ENCODE data around the gene HEXD.

DNA sequence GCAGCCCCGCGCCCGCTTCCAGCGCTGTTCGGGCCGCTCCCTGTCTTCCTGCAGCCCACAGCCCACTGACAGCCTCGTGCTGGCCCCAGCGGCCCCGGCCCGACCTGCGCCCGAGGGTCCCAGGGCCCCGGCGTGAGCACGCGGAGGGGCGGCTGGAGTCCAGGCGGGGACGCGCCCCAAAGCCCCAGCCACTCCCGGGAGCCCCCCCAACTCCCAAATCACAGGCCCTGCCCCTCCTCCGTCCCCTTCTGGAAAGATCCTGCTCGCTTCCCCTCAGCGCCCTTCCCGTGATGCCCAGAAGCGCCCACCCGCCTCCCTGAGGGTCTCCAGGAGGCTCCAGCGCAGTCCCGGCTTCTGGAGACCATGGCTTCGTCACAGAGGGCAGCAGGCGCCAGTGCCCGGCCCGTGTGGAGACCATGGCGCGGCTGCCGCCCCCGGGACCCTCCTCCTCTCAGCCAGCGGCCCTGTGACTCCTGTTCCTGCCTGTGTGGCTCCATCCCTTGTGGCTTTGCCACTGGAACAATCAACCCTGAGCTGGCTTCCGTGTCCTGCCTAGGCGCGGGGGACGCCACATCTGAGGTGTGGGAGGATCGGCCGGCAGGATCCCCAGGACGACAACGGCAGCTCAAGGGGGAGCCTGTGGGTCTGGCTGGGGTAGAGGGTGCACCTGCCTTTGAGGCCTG lies 42.6 kb upstream of the HEXD start:
- TF ChIP-seq, protein P1, sequence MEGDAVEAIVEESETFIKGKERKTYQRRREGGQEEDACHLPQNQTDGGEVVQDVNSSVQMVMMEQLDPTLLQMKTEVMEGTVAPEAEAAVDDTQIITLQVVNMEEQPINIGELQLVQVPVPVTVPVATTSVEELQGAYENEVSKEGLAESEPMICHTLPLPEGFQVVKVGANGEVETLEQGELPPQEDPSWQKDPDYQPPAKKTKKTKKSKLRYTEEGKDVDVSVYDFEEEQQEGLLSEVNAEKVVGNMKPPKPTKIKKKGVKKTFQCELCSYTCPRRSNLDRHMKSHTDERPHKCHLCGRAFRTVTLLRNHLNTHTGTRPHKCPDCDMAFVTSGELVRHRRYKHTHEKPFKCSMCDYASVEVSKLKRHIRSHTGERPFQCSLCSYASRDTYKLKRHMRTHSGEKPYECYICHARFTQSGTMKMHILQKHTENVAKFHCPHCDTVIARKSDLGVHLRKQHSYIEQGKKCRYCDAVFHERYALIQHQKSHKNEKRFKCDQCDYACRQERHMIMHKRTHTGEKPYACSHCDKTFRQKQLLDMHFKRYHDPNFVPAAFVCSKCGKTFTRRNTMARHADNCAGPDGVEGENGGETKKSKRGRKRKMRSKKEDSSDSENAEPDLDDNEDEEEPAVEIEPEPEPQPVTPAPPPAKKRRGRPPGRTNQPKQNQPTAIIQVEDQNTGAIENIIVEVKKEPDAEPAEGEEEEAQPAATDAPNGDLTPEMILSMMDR (IDR thresholded peaks at IDR 0.05), result no peak
- no peak for TF ChIP-seq POLR2A (IDR thresholded peaks at IDR 0.05)
